OCI-LY7 (cell line): ENCODE measurements around the gene TMEM169.

ENCODE experiments used
- CTCF ChIP-seq: fragments of 200-600 bp; sonication (generic); conservative IDR thresholded peaks from 2 replicates; pipeline ENCODE4 v1.5.1; 2014; ENCODE audit warnings: mild to moderate bottlenecking, antibody characterized with exemption, low read length, moderate library complexity, mixed read lengths
- EZH2phosphoT487 ChIP-seq: fragments of 200-600 bp; sonication (generic); IDR thresholded peaks from 2 replicates; pipeline ENCODE4 v1.6.1; 2018; ENCODE audit warnings: low read depth, borderline replicate concordance, mild to moderate bottlenecking, mixed run types, antibody characterized with exemption, low read length, moderate library complexity, mixed read lengths

- TF ChIP-seq CTCF, result no peak
- no peak for TF ChIP-seq EZH2phosphoT487
Observed at GRCh38 chr2:216057688-216058193, 24.0 kb upstream of the TMEM169 start.
